A673 (cell line): ENCODE measurements around the gene OSTF1.

Experiments used
- EZH2 ChIP-seq: fragments of 200-600 bp; sonication (generic); IDR thresholded peaks from 2 replicates; pipeline ENCODE4 v1.6.1; 2017; ENCODE audit warnings: borderline replicate concordance, low read depth, mild to moderate bottlenecking, mixed read lengths, antibody characterized with exemption, low read length; ENCODE audit not compliant: poor library complexity, severe bottlenecking
- TF ChIP-seq, protein P1 (sequence below): fragments of 300-800, 200-600 bp; sonication (generic); conservative IDR thresholded peaks from 2 replicates; pipeline ENCODE4 v1.5.1; 2017; ENCODE audit warnings: low read depth, mild to moderate bottlenecking, antibody characterized with exemption, low read length, moderate library complexity, mixed read lengths

DNA sequence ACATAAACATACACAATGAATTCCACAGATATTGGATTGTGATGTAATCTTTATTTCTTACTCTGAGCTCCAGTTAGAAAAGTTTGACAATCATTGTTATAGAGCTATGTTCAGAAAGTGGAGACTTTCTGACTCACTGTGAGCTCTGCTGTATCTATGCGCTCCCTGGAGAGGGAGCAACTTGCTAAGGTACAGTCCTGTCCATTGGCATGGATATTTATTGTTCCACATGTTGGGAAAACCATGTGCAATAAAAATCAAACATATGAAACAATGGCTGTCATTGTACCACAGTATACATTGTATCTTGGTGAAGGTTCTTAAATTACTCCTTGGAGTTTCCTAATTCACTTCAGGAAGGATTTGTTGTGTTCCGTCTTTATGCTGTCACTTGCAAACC, 27.1 kb upstream of the OSTF1 start:
- TF ChIP-seq EZH2: no peak
- TF ChIP-seq, protein P1, sequence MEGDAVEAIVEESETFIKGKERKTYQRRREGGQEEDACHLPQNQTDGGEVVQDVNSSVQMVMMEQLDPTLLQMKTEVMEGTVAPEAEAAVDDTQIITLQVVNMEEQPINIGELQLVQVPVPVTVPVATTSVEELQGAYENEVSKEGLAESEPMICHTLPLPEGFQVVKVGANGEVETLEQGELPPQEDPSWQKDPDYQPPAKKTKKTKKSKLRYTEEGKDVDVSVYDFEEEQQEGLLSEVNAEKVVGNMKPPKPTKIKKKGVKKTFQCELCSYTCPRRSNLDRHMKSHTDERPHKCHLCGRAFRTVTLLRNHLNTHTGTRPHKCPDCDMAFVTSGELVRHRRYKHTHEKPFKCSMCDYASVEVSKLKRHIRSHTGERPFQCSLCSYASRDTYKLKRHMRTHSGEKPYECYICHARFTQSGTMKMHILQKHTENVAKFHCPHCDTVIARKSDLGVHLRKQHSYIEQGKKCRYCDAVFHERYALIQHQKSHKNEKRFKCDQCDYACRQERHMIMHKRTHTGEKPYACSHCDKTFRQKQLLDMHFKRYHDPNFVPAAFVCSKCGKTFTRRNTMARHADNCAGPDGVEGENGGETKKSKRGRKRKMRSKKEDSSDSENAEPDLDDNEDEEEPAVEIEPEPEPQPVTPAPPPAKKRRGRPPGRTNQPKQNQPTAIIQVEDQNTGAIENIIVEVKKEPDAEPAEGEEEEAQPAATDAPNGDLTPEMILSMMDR: no peak
